CD4-positive, alpha-beta T cell treated with Interleukin-10 for 1 hour (primary cell): ENCODE data around the gene COMT.
A peak's percentile ranks its signal among the peaks of the same experiment; 100 is the strongest.

Experiments used
- DNase-seq: peaks from one replicate; pipeline ENCODE4 v3.0.0-alpha.2; 2020

COMT gene

GRCh38 chr22:20014526-20015186 is 73.1 kb downstream of the COMT start:
- no peak for DNase-seq

- no peak for DNase-seq
Measured at GRCh38 chr22:20015187-20015625, 73.6 kb downstream of the COMT start.

GRCh38 chr22:20015971-20016733 is 74.6 kb downstream of the COMT start:
- DNase-seq: peak; percentile 23

GRCh38 chr22:20016734-20017621 is 75.4 kb downstream of the COMT start, which contains the start of gene ARVCF:
Gene ARVCF, minus strand, starts transcription at chr22:20016823. Its CDS starts 26,029 bp downstream, at chr22:19990794.
- DNase-seq: peak; percentile 94

GRCh38 chr22:20017622-20017958 is 76.0 kb downstream of the COMT start:
- DNase-seq: no peak

GRCh38 chr22:20018001-20018400 is 76.4 kb downstream of the COMT start:
- no peak for DNase-seq
